GM10266 (cell line): Measurements from ENCODE around the gene H3-3A.

Experiments
- DNase-seq: peaks from one replicate; pipeline ENCODE4 v3.0.0; 2012; ENCODE audit errors: extremely low spot score
- TF ChIP-seq, protein P1 (sequence below): IDR thresholded peaks from 2 replicates; pipeline ENCODE4 v1.5.1; 2012; ENCODE audit warnings: mild to moderate bottlenecking, low read depth; ENCODE audit not compliant: control insufficient read depth, insufficient read depth; ENCODE audit errors: missing control alignments

The H3-3A gene

DNA sequence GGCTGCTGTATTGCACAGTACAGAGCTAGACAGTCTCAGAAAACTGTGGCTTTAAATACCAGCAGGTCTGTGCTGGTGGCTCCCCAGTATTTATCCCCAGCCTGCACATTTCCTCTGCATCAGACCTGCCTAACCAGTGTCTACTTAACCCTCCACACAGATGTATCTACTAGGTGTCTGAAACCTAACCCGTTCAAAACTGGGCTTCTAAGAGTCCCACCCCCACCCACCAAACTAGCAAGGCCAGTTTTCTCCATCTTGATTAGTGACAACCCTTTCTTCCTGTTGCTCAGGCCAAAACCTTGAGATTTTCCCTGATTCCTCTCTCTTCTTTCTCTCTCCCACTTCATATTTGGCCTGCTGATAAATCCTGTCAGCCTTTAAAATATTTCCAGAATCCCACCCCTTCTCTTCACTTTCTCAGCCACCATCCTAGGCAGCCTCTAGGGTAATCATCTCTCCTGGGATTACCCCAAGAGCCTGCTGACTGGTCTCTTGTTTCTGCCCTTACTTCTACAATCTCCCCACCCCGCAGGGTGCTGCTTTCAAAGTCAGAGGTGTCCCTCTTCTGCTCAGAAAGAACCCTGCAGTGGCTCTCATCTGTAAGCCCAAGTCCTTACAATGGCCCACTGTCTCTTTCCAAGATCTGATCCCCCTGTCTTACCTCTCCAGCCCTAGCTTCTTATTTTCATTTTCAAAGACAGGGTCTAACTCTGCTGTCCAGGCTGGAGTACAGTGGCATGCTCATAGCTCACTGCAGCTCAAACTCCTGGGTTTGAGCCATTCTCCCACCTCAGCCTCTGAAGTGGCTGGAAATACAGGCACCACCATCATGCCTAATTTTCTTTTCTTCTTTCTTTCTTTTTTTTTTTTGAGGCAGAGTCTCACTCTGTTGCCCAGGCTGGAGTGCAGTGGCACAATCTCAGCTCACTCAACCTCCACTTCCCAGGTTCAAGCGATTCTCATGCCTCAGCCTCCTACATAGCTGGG lies 45.2 kb downstream of the H3-3A start:
- TF ChIP-seq, protein P1, sequence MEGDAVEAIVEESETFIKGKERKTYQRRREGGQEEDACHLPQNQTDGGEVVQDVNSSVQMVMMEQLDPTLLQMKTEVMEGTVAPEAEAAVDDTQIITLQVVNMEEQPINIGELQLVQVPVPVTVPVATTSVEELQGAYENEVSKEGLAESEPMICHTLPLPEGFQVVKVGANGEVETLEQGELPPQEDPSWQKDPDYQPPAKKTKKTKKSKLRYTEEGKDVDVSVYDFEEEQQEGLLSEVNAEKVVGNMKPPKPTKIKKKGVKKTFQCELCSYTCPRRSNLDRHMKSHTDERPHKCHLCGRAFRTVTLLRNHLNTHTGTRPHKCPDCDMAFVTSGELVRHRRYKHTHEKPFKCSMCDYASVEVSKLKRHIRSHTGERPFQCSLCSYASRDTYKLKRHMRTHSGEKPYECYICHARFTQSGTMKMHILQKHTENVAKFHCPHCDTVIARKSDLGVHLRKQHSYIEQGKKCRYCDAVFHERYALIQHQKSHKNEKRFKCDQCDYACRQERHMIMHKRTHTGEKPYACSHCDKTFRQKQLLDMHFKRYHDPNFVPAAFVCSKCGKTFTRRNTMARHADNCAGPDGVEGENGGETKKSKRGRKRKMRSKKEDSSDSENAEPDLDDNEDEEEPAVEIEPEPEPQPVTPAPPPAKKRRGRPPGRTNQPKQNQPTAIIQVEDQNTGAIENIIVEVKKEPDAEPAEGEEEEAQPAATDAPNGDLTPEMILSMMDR = peak; percentile 44
- DNase-seq = peak; percentile 58

- TF ChIP-seq, protein P1 = no peak
- DNase-seq = no peak
Measured at GRCh38 chr1:226108935-226109828, 46.7 kb downstream of the H3-3A start.

DNA sequence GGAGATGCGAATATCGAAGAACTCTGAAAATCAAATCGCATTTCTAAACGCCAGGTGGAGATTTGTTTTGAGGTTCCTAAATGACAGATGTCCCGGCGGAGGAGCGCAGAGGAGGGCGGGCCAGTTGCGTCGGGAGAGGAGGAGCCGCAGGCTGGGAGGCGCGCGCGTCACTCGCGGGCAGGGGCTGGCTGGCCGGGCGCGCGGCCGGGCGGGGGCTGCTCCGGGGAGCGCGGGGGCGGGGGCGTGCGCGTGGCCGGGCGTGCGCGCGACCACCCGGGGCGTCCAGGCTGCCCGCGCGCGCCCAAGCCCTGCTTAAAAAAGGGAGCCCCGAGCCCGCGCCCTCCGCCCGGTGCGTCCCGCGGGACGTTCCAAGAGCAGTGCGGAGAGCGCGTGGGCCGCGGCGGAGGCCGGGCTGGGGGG lies 47.3 kb downstream of the H3-3A start:
- TF ChIP-seq, protein P1 = peak; percentile 19
- DNase-seq = peak; percentile 96

DNA sequence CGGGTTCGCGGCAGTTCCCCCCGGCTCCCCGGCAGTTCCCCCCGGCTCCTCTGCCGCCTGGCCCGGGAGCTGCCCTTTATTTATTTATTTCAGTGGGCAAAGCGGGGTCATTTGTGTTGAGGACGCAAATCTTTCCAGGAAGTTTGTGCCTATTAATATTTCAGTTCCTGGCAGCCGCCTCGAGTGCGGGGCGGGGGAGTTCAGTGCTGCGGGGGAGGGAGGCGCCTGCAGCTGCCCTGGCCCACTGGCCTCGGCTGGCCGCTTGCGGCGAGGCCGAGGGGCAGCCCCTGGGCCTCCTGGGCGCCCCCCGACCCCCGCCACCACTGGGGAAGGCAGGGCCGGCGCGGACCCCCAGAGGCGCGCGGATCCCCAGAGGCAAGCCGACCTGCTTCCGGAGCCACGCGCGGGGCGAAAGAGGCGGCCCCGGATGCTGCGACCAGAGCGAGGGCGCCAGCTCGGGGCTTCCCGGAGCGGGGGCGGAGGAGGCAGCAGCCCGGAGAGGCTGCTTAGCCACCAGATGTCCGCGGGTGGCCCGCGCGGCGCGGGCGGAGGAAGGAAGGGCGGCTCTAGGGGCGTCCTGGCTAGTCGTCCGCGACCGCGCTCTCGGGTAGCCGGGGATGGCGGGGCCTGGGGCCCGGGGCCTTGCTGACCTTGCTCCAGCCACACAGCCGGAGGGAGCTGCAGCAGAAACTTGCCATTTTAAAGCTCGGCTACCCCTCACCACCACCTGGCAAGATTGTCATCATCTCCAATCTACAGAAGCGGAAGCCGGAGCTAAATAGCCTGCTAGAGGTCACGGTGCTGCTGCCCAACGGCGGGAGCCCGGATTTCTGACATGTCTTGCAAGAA lies 48.0 kb downstream of the H3-3A start:
- TF ChIP-seq, protein P1 = no peak
- DNase-seq = peak; percentile 98

- TF ChIP-seq, protein P1 = no peak
- peak; percentile 42 for DNase-seq
Measured at GRCh38 chr1:226111098-226111882, 48.8 kb downstream of the H3-3A start.

GRCh38 chr1:226111883-226112261 lies 49.4 kb downstream of the H3-3A start:
- TF ChIP-seq, protein P1 = no peak
- DNase-seq = peak; percentile 40
